WI38 (cell line): Measurements from ENCODE around the gene SCGB2B2.
"Not testable (repeated sequence)": the region's sequence is repeated elsewhere in the genome, so short reads cannot be mapped to it uniquely, and the experiment has no call there.

Experiments
- H3K4me3 ChIP-seq: 2 replicates; pipeline ENCODE4 v1.5.1; 2011; ENCODE audit warnings: low read depth, mild to moderate bottlenecking, control low read depth, low read length
- CTCF ChIP-seq: IDR thresholded peaks from 2 replicates; pipeline ENCODE4 v1.5.1; 2012; ENCODE audit warnings: low read depth, mild to moderate bottlenecking, control low read depth, low read length

Gene SCGB2B2

GRCh38 chr19:34669305-34669704 lies 7.7 kb downstream of the SCGB2B2 start:
- TF ChIP-seq CTCF: no peak
- H3K4me3 ChIP-seq: no peak overlapping the region

- not testable (repeated sequence) for H3K4me3 ChIP-seq
Observed at GRCh38 chr19:34668690-34669089, 8.3 kb downstream of the SCGB2B2 start.

GRCh38 chr19:34668077-34668689 lies 8.8 kb downstream of the SCGB2B2 start:
- not testable (repeated sequence) for H3K4me3 ChIP-seq

DNA sequence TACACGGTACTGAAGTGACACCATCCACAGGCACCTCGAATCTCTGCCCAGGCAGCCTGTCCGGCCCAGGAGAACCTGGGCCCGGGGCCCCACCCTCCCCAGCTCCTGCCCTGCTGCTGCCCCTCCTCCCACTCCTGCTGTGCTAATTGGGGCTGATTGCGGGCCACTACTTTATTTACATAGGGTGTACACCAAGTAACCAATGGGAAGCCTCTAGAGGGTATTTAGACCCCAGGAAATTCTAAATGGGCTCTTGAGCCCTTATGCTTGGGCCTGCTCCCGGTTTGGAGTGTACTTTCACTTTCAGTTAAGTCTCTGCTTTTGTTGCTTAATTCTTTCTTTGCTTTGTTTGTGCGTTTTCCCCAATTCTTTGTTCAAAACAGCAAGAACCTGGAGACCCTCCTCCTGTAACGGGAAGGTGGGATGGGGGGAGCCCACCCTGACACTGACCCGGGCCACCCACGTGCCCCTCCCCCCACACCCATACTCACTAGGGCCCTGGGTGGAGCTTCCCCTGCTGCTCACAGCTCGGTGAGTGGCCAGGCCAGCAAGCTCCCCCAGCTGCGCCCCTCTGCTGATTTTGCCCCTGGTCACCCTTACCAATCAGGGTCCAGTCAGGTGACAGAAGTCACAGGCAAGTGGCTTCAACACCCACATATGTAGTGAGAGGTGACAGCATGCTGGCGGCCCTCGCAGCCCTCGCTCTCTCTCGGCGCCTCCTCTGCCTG lies 9.4 kb downstream of the SCGB2B2 start:
- no peak for TF ChIP-seq CTCF
- H3K4me3 ChIP-seq: peak overlapping the region; percentile 48

DNA sequence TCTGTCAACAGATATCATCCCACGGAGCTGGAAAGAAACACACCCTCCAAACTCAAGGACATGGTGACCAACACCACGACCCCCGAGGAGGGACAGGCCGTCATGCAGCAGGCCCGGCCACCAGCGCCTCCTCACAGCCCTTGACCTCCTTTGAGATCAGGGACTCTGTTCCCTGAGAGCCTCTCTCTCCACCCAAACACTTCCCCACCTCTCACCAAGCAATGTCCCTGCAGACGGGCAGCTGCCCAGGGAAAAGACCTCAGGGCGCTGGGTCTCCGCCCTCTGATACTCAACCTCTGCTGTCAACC lies 10.0 kb downstream of the SCGB2B2 start:
- TF ChIP-seq CTCF: no peak
- H3K4me3 ChIP-seq: no peak overlapping the region

GRCh38 chr19:34666200-34666957 lies 10.6 kb downstream of the SCGB2B2 start:
- TF ChIP-seq CTCF: no peak
- H3K4me3 ChIP-seq: no peak overlapping the region

DNA sequence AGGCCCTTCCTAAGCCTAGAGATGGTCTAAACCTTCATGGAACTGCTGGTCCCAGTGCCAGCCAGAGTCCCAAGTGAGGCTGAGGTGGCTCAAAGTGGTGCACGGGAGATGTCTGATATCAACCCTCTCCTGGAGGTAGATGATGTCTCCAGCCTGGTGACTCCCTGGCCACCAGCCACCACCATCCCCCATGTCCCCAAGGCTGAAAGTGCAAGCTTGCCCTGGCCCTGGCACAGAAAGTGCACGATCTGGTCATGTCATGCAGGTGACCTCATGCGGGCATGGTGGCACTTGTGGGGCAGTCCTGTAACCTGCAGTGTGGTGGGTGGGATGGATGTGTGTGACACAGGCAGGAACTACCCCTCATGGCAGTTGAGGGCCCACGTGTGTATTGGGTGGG lies 11.7 kb downstream of the SCGB2B2 start:
- not testable (repeated sequence) for H3K4me3 ChIP-seq

GRCh38 chr19:34664870-34665269 lies 12.1 kb downstream of the SCGB2B2 start:
- no peak for TF ChIP-seq CTCF
- no peak overlapping the region for H3K4me3 ChIP-seq

GRCh38 chr19:34664168-34664567 lies 12.8 kb downstream of the SCGB2B2 start:
- no peak for TF ChIP-seq CTCF
- no peak overlapping the region for H3K4me3 ChIP-seq
